Heart left ventricle (tissue), 16 donors: ENCODE results near the gene PREB. TPM values are rescaled to one million over a fixed set of nuclear protein-coding genes. Genes with fewer than 3 reads are reported as not detected.

ENCODE experiments used
- ATAC-seq, 4 donors: fragments of 200-7000 bp; cut with Tn5 transposase; one replicate each; pipeline ENCODE4 v1.9.1; 2020 to 2022; ENCODE audit warnings: moderate library complexity in 4 of 4, mild to moderate bottlenecking in 3 of 4, moderate number of reproducible peaks in 1 of 4
- DNase-seq, 5 donors: peaks; one replicate each; pipeline ENCODE4 v3.0.0-alpha.2; 2020
- H3K27ac ChIP-seq, 12 donors: fragments of 200-600 bp; sonication (generic) in 4 of 12; one replicate each; pipeline versions ENCODE4 v1.5.0 to v1.8.0; 2016 to 2022; ENCODE audit warnings: mild to moderate bottlenecking in 2 of 12
- H3K27me3 ChIP-seq, 9 donors: fragments of 200-600 bp; sonication (generic) in 2 of 9; one replicate each; pipeline versions ENCODE4 v1.5.1 to v1.8.0; 2016 to 2022; ENCODE audit warnings: mild to moderate bottlenecking in 3 of 9
- H3K36me3 ChIP-seq, 9 donors: fragments of 200-600 bp; sonication (generic) in 2 of 9; one replicate each; pipeline versions ENCODE4 v1.5.0 to v1.8.0; 2018 to 2022; ENCODE audit warnings: mild to moderate bottlenecking in 2 of 9
- H3K4me1 ChIP-seq, 12 donors: fragments of 200-600 bp; sonication (generic) in 4 of 12; one replicate each; pipeline versions ENCODE4 v1.5.0 to v1.8.0; 2016 to 2022; ENCODE audit warnings: mild to moderate bottlenecking in 3 of 12
- H3K4me3 ChIP-seq, 12 donors: fragments of 200-600 bp; sonication (generic) in 4 of 12; one replicate each; pipeline versions ENCODE4 v1.5.0 to v1.8.0; 2017 to 2022; ENCODE audit warnings: mild to moderate bottlenecking in 9 of 12, moderate library complexity in 4 of 12
- H3K9me3 ChIP-seq, 12 donors: fragments of 200-600 bp; sonication (generic) in 4 of 12; one replicate each; pipeline versions ENCODE4 v1.5.0 to v1.8.0; 2016 to 2022; ENCODE audit warnings: mild to moderate bottlenecking in 1 of 12
- CTCF ChIP-seq, 12 donors: fragments of 200-600 bp; sonication (generic) in 4 of 12; IDR thresholded peaks; one replicate each; pipeline versions ENCODE4 v1.5.0 to v1.8.0; 2018 to 2022; ENCODE audit warnings: antibody characterized with exemption in 12 of 12, mild to moderate bottlenecking in 5 of 12
- POLR2A ChIP-seq, 2 donors: fragments of 450-650 bp; IDR thresholded peaks; one replicate each; pipeline ENCODE4 v1.6.1; 2017; ENCODE audit warnings: antibody characterized with exemption in 2 of 2, mild to moderate bottlenecking in 2 of 2, moderate library complexity in 2 of 2
- WGBS, 4 donors: extraction: QIAGEN DNeasy Blood & Tissue Kit in 2 of 4; methylation state at CpG; one replicate each; pipeline versions ENCODE4 v1.1.5 to v1.1.7; 2013 to 2018; 5-methylcytosine and 5-hydroxymethylcytosine counted together
- intact Hi-C, 10 donors: fragments of 100-400 bp; cut with DNase I; formaldehyde crosslinking; loops; one replicate each; pipeline versions ENCODE4 v1.11.1 to v1.14.2; 2022
- polyA plus RNA-seq, 2 donors: library from polyadenylated mRNA; stranded (reverse); fragments of 200-250 nt; gene quantifications; one replicate each; pipeline ENCODE4 v1.2.3, GENCODE V29; 2013
- total RNA-seq, 9 donors: library from RNA; depleted of rRNA in 2 of 9; stranded (reverse); fragments of >200 nt in 2 of 9; fragmentation: NEBNext Ultra II Directional in 3 of 9; extraction: Animal tissue kit (Norgen Biotek cat#: 25700) in 3 of 9; gene quantifications; one replicate each; pipeline versions ENCODE4 v1.1.0 to v1.2.4, GENCODE V29; 2016 to 2023
- donor health status: ischemic (EF 13 %, LVEDD 7.1; RV severe dilation, severe dysfunction).
- donor health status: healthy with polysubstance abuse.
- donor health status: DM: no; HTN: yes; CAD: no.
- donor health status: DM: no; HTN: no; CAD: no.
- donor health status: ischemic (EF 25% LVEDD 6.9; RV normal size, moderate dysfunction).
- donor health status: ischemic (EF 25% LVEDD 5.7; RV mildly dilated, moderate dysfunction).
- donor health status: healthy.
- donor health status: DM: yes; HTN: yes; CAD: no.
- donor health status: ischemic (EF 35%, LVEDD 5.7; RV mildly dilated, moderate dysfunction).
- donor health status: nonischemic (EF 11% LVEDD 7.7; RV severe dilation, severe dysfunction).
- donor health status: DM: yes; HTN: yes; CAD: no.
- donor health status: PGD.
- donor health status: ischemic (EF 29% LVEDD 5.4; RV normal size, mild dysfunction).
- donor health status: nonischemic (EF 23%, LVEDD 6.1; RV moderate dilation, normal function).

The PREB gene
- total and polyA plus RNA-seq, 11 donors: 41.1 to 99.4 (median 49.3) TPM

- peak overlapping the region; percentile 78 to 96 (median 94) for H3K27ac ChIP-seq
- 47 to 60% (median 51%) methylated on average over 9 to 10 of the region's 10 CpGs for WGBS, 4 donors
Observed at GRCh38 chr2:27085062-27085672, 49.3 kb downstream of the PREB start.

GRCh38 chr2:27084297-27085061, 50.0 kb downstream of the PREB start:
- peak overlapping the region in 1 of 12 donors; percentile 96 for H3K27ac ChIP-seq
- DNase-seq (no peak), ATAC-seq (no peak)
- peaks cover 0 to 3% (median 0%) of the 10 kb centered on the region in 9 donors for H3K36me3 ChIP-seq
- no peaks in the 10 kb centered on the region for H3K9me3 ChIP-seq
- H3K27me3 ChIP-seq: no peaks in the 10 kb centered on the region
- no peak overlapping the region for H3K4me3 ChIP-seq
- WGBS, 4 donors: 81 to 97% (median 87%) methylated on average over 6 of the region's 6 CpGs
- intact Hi-C loops: loop anchor here in 9 of 10 donors (1.0 to 10.0 kb wide), 6 partner anchors 32 to 124 kb away; partner anchors contain the start of genes TMEM214 (in 8 of the 9) and AGBL5 (in 1 of the 9)
- TF ChIP-seq POLR2A (IDR thresholded peaks at IDR 0.05) (no peak), CTCF (IDR thresholded peaks at IDR 0.05) (no peak)
- H3K4me1 ChIP-seq: peaks cover 4 to 55% (median 34%) of the 10 kb centered on the region in 12 donors

More at GRCh38 chr2:27085062-27085672, 49.3 kb downstream of the PREB start:
- H3K27me3 ChIP-seq: no peaks in the 10 kb centered on the region
- intact Hi-C loops: loop anchor here in 8 of 10 donors (1.0 to 10.0 kb wide), 6 partner anchors 33 to 124 kb away; partner anchors contain the start of genes TMEM214 (in 5 of the 8) and AGBL5 (in 1 of the 8)
- no peak for TF ChIP-seq CTCF (IDR thresholded peaks at IDR 0.05)
- TF ChIP-seq POLR2A (IDR thresholded peaks at IDR 0.05): no peak
- no peaks in the 10 kb centered on the region for H3K9me3 ChIP-seq
- H3K36me3 ChIP-seq: peaks cover 0 to 3% (median 0%) of the 10 kb centered on the region in 9 donors
- peaks cover 4 to 55% (median 33%) of the 10 kb centered on the region in 12 donors for H3K4me1 ChIP-seq
- peak overlapping the region in 11 of 12 donors; percentile 58 to 88 (median 76) for H3K4me3 ChIP-seq
- no peak for ATAC-seq
- no peak for DNase-seq

GRCh38 chr2:27083410-27084296, 50.8 kb downstream of the PREB start:
- peaks cover 4 to 55% (median 34%) of the 10 kb centered on the region in 12 donors for H3K4me1 ChIP-seq
- TF ChIP-seq CTCF (IDR thresholded peaks at IDR 0.05) (no peak), POLR2A (IDR thresholded peaks at IDR 0.05) (no peak)
- DNase-seq (peak in 1 of 5 donors; percentile 61), ATAC-seq (no peak)
- 87 to 91% (median 90%) methylated on average over 16 to 20 of the region's 20 CpGs for WGBS, 4 donors
- intact Hi-C loops: loop anchor here in 6 of 10 donors (2.0 to 10.0 kb wide), 4 partner anchors 49 to 123 kb away; partner anchors contain the start of gene TMEM214 (in 6 of the 6)
- H3K4me3 ChIP-seq: no peak overlapping the region
- peaks cover 0 to 3% (median 0%) of the 10 kb centered on the region in 9 donors for H3K36me3 ChIP-seq
- no peaks in the 10 kb centered on the region for H3K9me3 ChIP-seq
- peak overlapping the region in 1 of 12 donors; percentile 96 for H3K27ac ChIP-seq
- no peaks in the 10 kb centered on the region for H3K27me3 ChIP-seq
